WTC11 (cell line): ENCODE results near the gene ERF. TPM values are rescaled to one million over a fixed set of nuclear protein-coding genes. Genes with fewer than 3 reads are reported as not detected.

Experiments
- ATAC-seq: fragments of 200-7000 bp; cut with Tn5 transposase; 2 replicates; pipeline ENCODE4 v1.10.0; 2021; ENCODE audit warnings: mild to moderate bottlenecking, moderate library complexity
- CTCF ChIA-PET: fragments of 300-600 bp; sonication (Branson Sonifier 250); formaldehyde crosslinking; loops from one replicate; lab custom pipeline; 2021; ENCODE audit warnings: antibody characterized with exemption; lab: Charles Lee
- POLR2A ChIA-PET: fragments of 350-600 bp; sonication (Branson Sonifier 250); formaldehyde crosslinking; loops from one replicate; lab custom pipeline; 2021; ENCODE audit warnings: antibody characterized with exemption; lab: Charles Lee
- DNase-seq: peaks from one replicate; pipeline ENCODE4 v3.0.0; 2021; ENCODE audit warnings: low spot score
- H3K27ac Mint-ChIP-seq: 2 replicates; pipeline ENCODE4 v1.8.0; 2021; ENCODE audit warnings: mixed read lengths
- H3K27me3 Mint-ChIP-seq: 2 replicates; pipeline ENCODE4 v1.8.0; 2021; ENCODE audit warnings: low read depth, mild to moderate bottlenecking, moderate library complexity, mixed read lengths
- H3K36me3 Mint-ChIP-seq: 2 replicates; pipeline ENCODE4 v1.8.0; 2021; ENCODE audit warnings: mixed read lengths
- H3K4me1 Mint-ChIP-seq: 2 replicates; pipeline ENCODE4 v1.8.0; 2022; ENCODE audit warnings: mixed read lengths
- H3K4me3 Mint-ChIP-seq: 2 replicates; pipeline ENCODE4 v1.8.0; 2021; ENCODE audit warnings: mild to moderate bottlenecking, moderate library complexity, mixed read lengths
- H3K9me3 Mint-ChIP-seq: 2 replicates; pipeline ENCODE4 v1.8.0; 2021; ENCODE audit warnings: mixed read lengths
- AFF4 ChIP-seq: sonication (generic); formaldehyde crosslinking; IDR thresholded peaks from 2 replicates; pipeline ENCODE4 v1.8.1; 2023; ENCODE audit warnings: mild to moderate bottlenecking, missing genetic modification reagents, borderline replicate concordance
- AR ChIP-seq: fragments of 250-450 bp; sonication (Bioruptor Pico); IDR thresholded peaks from 2 replicates; pipeline ENCODE4 v1.9.0; 2021; ENCODE audit warnings: mild to moderate bottlenecking
- ATF6 ChIP-seq: sonication (generic); formaldehyde crosslinking; IDR thresholded peaks from 2 replicates; pipeline ENCODE4 v1.8.1; 2023; ENCODE audit warnings: mild to moderate bottlenecking, missing genetic modification reagents
- FOXK1 ChIP-seq: sonication (generic); formaldehyde crosslinking; IDR thresholded peaks from 2 replicates; pipeline ENCODE4 v1.8.0; 2022; ENCODE audit warnings: mild to moderate bottlenecking, moderate library complexity, missing genetic modification reagents
- FOXP4 ChIP-seq: sonication (generic); formaldehyde crosslinking; IDR thresholded peaks from 2 replicates; pipeline ENCODE4 v1.8.0; 2022; ENCODE audit warnings: mild to moderate bottlenecking, missing genetic modification reagents
- IRF2 ChIP-seq: sonication (generic); formaldehyde crosslinking; IDR thresholded peaks from 2 replicates; pipeline ENCODE4 v1.8.0; 2022; ENCODE audit warnings: low read depth, missing genetic modification reagents, borderline replicate concordance
- MXD4 ChIP-seq: fragments of 250-450 bp; sonication (Bioruptor Pico); IDR thresholded peaks from 2 replicates; pipeline ENCODE4 v1.8.0; 2021; ENCODE audit warnings: mild to moderate bottlenecking, moderate library complexity, borderline replicate concordance
- RORB ChIP-seq: fragments of 250-450 bp; sonication (Bioruptor Pico); IDR thresholded peaks from 2 replicates; pipeline ENCODE4 v1.9.0; 2021; ENCODE audit warnings: mild to moderate bottlenecking
- SMAD4 ChIP-seq: sonication (generic); formaldehyde crosslinking; IDR thresholded peaks from 2 replicates; pipeline ENCODE4 v1.8.0; 2022; ENCODE audit warnings: mild to moderate bottlenecking, missing genetic modification reagents
- SP1 ChIP-seq: sonication (generic); formaldehyde crosslinking; conservative IDR thresholded peaks from 2 replicates; pipeline ENCODE4 v1.8.1; 2022; ENCODE audit warnings: missing genetic modification reagents
- TCF7 ChIP-seq: sonication (generic); formaldehyde crosslinking; IDR thresholded peaks from 2 replicates; pipeline ENCODE4 v1.8.0; 2022; ENCODE audit warnings: mild to moderate bottlenecking, low read depth, missing genetic modification reagents, moderate library complexity
- TEAD4 ChIP-seq: sonication (generic); formaldehyde crosslinking; IDR thresholded peaks from 2 replicates; pipeline ENCODE4 v1.8.0; 2022; ENCODE audit warnings: mild to moderate bottlenecking, missing genetic modification reagents
- TP53 ChIP-seq: sonication (generic); formaldehyde crosslinking; IDR thresholded peaks from 2 replicates; pipeline ENCODE4 v1.8.1; 2023; ENCODE audit warnings: mild to moderate bottlenecking, missing genetic modification reagents
- ZNF396 ChIP-seq: fragments of 250-450 bp; sonication (Bioruptor Pico); IDR thresholded peaks from 2 replicates; pipeline ENCODE4 v1.8.0; 2021; ENCODE audit warnings: mild to moderate bottlenecking, moderate library complexity, borderline replicate concordance
- total RNA-seq: library from RNA; stranded (reverse); gene quantifications from 3 replicates; pipeline ENCODE4 v1.2.3, GENCODE V29; 2021
- TF ChIP-seq, protein P1 (sequence below): sonication (generic); formaldehyde crosslinking; IDR thresholded peaks from 2 replicates; pipeline ENCODE4 v1.8.1; 2023; ENCODE audit warnings: mild to moderate bottlenecking, moderate library complexity, missing genetic modification reagents
- TF ChIP-seq, protein P2 (sequence below): sonication (generic); formaldehyde crosslinking; IDR thresholded peaks from 2 replicates; pipeline ENCODE4 v1.8.1; 2022; ENCODE audit warnings: missing genetic modification reagents, borderline replicate concordance

The ERF gene
- total RNA-seq, 1 experiment from 2014 or later = 65.9 TPM

- no peak overlapping the region for H3K4me3 Mint-ChIP-seq
- no peaks in the 10 kb centered on the region; the same call in 1 of the 2 replicates for H3K27me3 Mint-ChIP-seq
- no peak for DNase-seq
- ATAC-seq = no peak
- peaks cover 58% of the 10 kb centered on the region for H3K36me3 Mint-ChIP-seq
- no peaks in the 10 kb centered on the region for H3K9me3 Mint-ChIP-seq
- CTCF ChIA-PET = interaction anchor here (0.5 to 3.6 kb wide), 6 partner anchors 9 to 139 kb away, joined by 3 to 16 read pairs (median 4); partner anchors contain the start of gene POU2F2
- POLR2A ChIA-PET = no interaction called here
- H3K27ac Mint-ChIP-seq = no peak overlapping the region
- TF ChIP-seq ZNF396 (no peak), TCF7 (CRISPR knock-in tag) (no peak), TEAD4 (CRISPR knock-in tag) (no peak), IRF2 (no peak), AFF4 (CRISPR knock-in tag) (no peak), MXD4 (no peak), SMAD4 (CRISPR knock-in tag) (no peak), SP1 (CRISPR knock-in tag) (no peak), TP53 (no peak), FOXP4 (no peak), ATF6 (CRISPR knock-in tag) (no peak), FOXK1 (no peak), AR (CRISPR knock-in tag) (no peak), RORB (CRISPR knock-in tag) (no peak)
- TF ChIP-seq, protein P1, sequence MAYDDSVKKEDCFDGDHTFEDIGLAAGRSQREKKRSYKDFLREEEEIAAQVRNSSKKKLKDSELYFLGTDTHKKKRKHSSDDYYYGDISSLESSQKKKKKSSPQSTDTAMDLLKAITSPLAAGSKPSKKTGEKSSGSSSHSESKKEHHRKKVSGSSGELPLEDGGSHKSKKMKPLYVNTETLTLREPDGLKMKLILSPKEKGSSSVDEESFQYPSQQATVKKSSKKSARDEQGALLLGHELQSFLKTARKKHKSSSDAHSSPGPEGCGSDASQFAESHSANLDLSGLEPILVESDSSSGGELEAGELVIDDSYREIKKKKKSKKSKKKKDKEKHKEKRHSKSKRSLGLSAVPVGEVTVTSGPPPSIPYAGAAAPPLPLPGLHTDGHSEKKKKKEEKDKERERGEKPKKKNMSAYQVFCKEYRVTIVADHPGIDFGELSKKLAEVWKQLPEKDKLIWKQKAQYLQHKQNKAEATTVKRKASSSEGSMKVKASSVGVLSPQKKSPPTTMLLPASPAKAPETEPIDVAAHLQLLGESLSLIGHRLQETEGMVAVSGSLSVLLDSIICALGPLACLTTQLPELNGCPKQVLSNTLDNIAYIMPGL (CRISPR knock-in tag) = no peak
- TF ChIP-seq, protein P2, sequence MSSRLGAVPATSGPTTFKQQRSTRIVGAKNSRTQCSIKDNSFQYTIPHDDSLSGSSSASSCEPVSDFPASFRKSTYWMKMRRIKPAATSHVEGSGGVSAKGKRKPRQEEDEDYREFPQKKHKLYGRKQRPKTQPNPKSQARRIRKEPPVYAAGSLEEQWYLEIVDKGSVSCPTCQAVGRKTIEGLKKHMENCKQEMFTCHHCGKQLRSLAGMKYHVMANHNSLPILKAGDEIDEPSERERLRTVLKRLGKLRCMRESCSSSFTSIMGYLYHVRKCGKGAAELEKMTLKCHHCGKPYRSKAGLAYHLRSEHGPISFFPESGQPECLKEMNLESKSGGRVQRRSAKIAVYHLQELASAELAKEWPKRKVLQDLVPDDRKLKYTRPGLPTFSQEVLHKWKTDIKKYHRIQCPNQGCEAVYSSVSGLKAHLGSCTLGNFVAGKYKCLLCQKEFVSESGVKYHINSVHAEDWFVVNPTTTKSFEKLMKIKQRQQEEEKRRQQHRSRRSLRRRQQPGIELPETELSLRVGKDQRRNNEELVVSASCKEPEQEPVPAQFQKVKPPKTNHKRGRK (CRISPR knock-in tag) = no peak
- 0 out of 2 replicates have a peak, but pooled peaks cover 4% of the 10 kb centered on the region for H3K4me1 Mint-ChIP-seq
Measured at GRCh38 chr19:42235181-42235580, 19.7 kb downstream of the ERF start.
